T-cell (primary cell): ENCODE results near the gene IGSF5. TPM values are rescaled to one million over a fixed set of nuclear protein-coding genes. Genes with fewer than 3 reads are reported as not detected.
"Not testable (repeated sequence)": the region's sequence is repeated elsewhere in the genome, so short reads cannot be mapped to it uniquely, and the experiment has no call there.

Experiments used
- ATAC-seq, 4 experiments: fragments of 200-7000 bp in 3 of 4; fragments of 150-1000 bp in 1 of 4; cut with Tn5 transposase; replicated peaks in 1 of 4; 1 replicate in 3 of 4; 2 replicates in 1 of 4; pipeline ENCODE4 v1.10.0; 2021; ENCODE audit warnings: moderate library complexity in 3 of 4, mild to moderate bottlenecking in 2 of 4, moderate number of reproducible peaks in 1 of 4
- CTCF ChIA-PET, 2 donors: fragments of 300-600 bp; sonication (Branson Sonifier 250); formaldehyde crosslinking; loops; one replicate each; lab custom pipeline; 2022; ENCODE audit warnings: antibody characterized with exemption in 2 of 2; lab: Charles Lee
- POLR2A ChIA-PET, 2 donors: fragments of 300-600 bp; sonication (Branson Sonifier 250); formaldehyde crosslinking; loops; one replicate each; lab custom pipeline; 2022; ENCODE audit warnings: antibody characterized with exemption in 2 of 2; lab: Charles Lee
- DNase-seq, 35 experiments: peaks; one replicate each; pipeline versions ENCODE4 v3.0.0 to v3.0.0-alpha.2; 2013 to 2023
- H3K27ac ChIP-seq: one replicate; pipeline ENCODE4 v1.5.1; 2013; ENCODE audit warnings: low read length
- H3K27me3 ChIP-seq, 2 experiments: replicated peaks in 1 of 2; 1 replicate in 1 of 2; 2 replicates in 1 of 2; pipeline versions ENCODE4 v1.6.1 to v1.7.0; 2013; ENCODE audit warnings: low read length in 1 of 2, mixed read lengths in 1 of 2; ENCODE audit not compliant: control insufficient read depth in 2 of 2, insufficient read depth in 2 of 2; ENCODE audit errors: extremely low read depth in 1 of 2
- H3K36me3 ChIP-seq, 2 donors: 1 replicate in 1 of 2; 2 replicates in 1 of 2; pipeline versions ENCODE4 v1.6.1 to v1.7.0; 2013; ENCODE audit warnings: low read length in 1 of 2; ENCODE audit not compliant: control insufficient read depth in 2 of 2, insufficient read depth in 1 of 2; ENCODE audit errors: extremely low read depth in 1 of 2
- H3K4me1 ChIP-seq, 2 experiments: 1 replicate in 1 of 2; 2 replicates in 1 of 2; pipeline versions ENCODE4 v1.6.1 to v1.7.0; 2013; ENCODE audit warnings: low read length in 2 of 2, mixed read lengths in 1 of 2; ENCODE audit not compliant: insufficient read depth in 2 of 2, control insufficient read depth in 1 of 2; ENCODE audit errors: extremely low read depth in 1 of 2
- H3K4me3 ChIP-seq, 2 donors: 1 replicate in 1 of 2; 2 replicates in 1 of 2; pipeline versions ENCODE4 v1.5.1 to v1.7.0; 2013; ENCODE audit warnings: mild to moderate bottlenecking in 2 of 2, low read length in 1 of 2, moderate library complexity in 1 of 2; ENCODE audit not compliant: control insufficient read depth in 1 of 2; ENCODE audit errors: extremely low read depth in 1 of 2
- H3K9me3 ChIP-seq: 2 replicates; pipeline ENCODE4 v1.7.0; 2013
- H3K27ac Mint-ChIP-seq, 2 donors: one replicate each; pipeline ENCODE4 v1.8.0; 2020 to 2021; ENCODE audit warnings: mild to moderate bottlenecking in 2 of 2, mixed read lengths in 2 of 2
- H3K27me3 Mint-ChIP-seq, 2 donors: one replicate each; pipeline ENCODE4 v1.8.0; 2021 to 2022; ENCODE audit warnings: mixed read lengths in 2 of 2
- H3K36me3 Mint-ChIP-seq: one replicate; pipeline ENCODE4 v1.8.0; 2021; ENCODE audit warnings: mixed read lengths
- H3K4me1 Mint-ChIP-seq, 3 donors: one replicate each; pipeline ENCODE4 v1.8.0; 2020 to 2022; ENCODE audit warnings: mixed read lengths in 3 of 3, mild to moderate bottlenecking in 1 of 3
- H3K4me3 Mint-ChIP-seq, 3 donors: one replicate each; pipeline ENCODE4 v1.8.0; 2020 to 2022; ENCODE audit warnings: mild to moderate bottlenecking in 3 of 3, mixed read lengths in 3 of 3, moderate library complexity in 3 of 3
- H3K9me3 Mint-ChIP-seq, 3 donors: one replicate each; pipeline ENCODE4 v1.8.0; 2020 to 2022; ENCODE audit warnings: mixed read lengths in 3 of 3
- WGBS: methylation state at CpG from one replicate; pipeline ENCODE4 v1.1.5; 2013; ENCODE audit warnings: missing lambda C conversion rate; ENCODE audit not compliant: insufficient coverage; 5-methylcytosine and 5-hydroxymethylcytosine counted together
- total RNA-seq, 35 experiments: library from RNA in 6 of 35; stranded (reverse) in 6 of 35; fragments of 120-200 nt in 1 of 35; gene quantifications; one replicate each; pipeline versions ENCODE4 v1.2.1 to v1.2.4 and lab custom pipeline; 2013 to 2026

The IGSF5 gene
- total RNA-seq, 5 donors from 2014 or later (not counting 1 experiment from before 2014, with no cell fraction given), result not detected

- DNase-seq, result not testable (repeated sequence)
Observed at GRCh38 chr21:39742561-39742960, 2.4 kb upstream of the IGSF5 start.

GRCh38 chr21:39745332-39745731, 349 bp downstream of the IGSF5 start:
- H3K4me3 ChIP-seq, H3K27ac ChIP-seq, H3K4me1 Mint-ChIP-seq, H3K27ac Mint-ChIP-seq, DNase-seq, H3K36me3 Mint-ChIP-seq, H3K4me3 Mint-ChIP-seq, H3K4me1 ChIP-seq, POLR2A ChIA-PET, ATAC-seq, H3K27me3 Mint-ChIP-seq, H3K27me3 ChIP-seq, H3K36me3 ChIP-seq, H3K9me3 ChIP-seq, H3K9me3 Mint-ChIP-seq: not testable (repeated sequence)
- CTCF ChIA-PET, result interaction anchor here in 1 of 2 donors (0.6 kb wide), 1 partner anchor 29 kb away, joined by 4 read pairs; no protein-coding TSS in a partner anchor
- 89% methylated on average over 7 of the region's 8 CpGs for WGBS

More at GRCh38 chr21:39742561-39742960, 2.4 kb upstream of the IGSF5 start:
- CTCF ChIA-PET, H3K4me3 ChIP-seq, H3K27me3 Mint-ChIP-seq, H3K36me3 Mint-ChIP-seq, H3K27ac Mint-ChIP-seq, H3K27ac ChIP-seq, H3K9me3 Mint-ChIP-seq, H3K9me3 ChIP-seq, H3K27me3 ChIP-seq, H3K4me1 Mint-ChIP-seq, POLR2A ChIA-PET, H3K36me3 ChIP-seq, H3K4me3 Mint-ChIP-seq, H3K4me1 ChIP-seq, ATAC-seq: not testable (repeated sequence)
- WGBS, result 43% methylated on average over 1 of the region's 4 CpGs

GRCh38 chr21:39750670-39751069, 5.7 kb downstream of the IGSF5 start:
- 45% methylated on average over 8 of the region's 8 CpGs for WGBS
- POLR2A ChIA-PET, result no interaction called here

GRCh38 chr21:39754811-39755210, 9.8 kb downstream of the IGSF5 start:
- WGBS, result no CpG with 5 or more reads among the region's 3 CpGs
- Histone ChIP-seq H3K27ac (no peak overlapping the region), H3K36me3 (no peaks in the 10 kb centered on the region), H3K9me3 (no peaks in the 10 kb centered on the region), H3K4me3 (no peak overlapping the region), H3K4me1 (no peaks in the 10 kb centered on the region), H3K27me3 (peaks cover 0 to 3% of the 10 kb centered on the region in 2 experiments)
- ChIA-PET CTCF (interaction anchor here in 1 of 2 donors (0.6 kb wide), 1 partner anchor 39 kb away, joined by 4 read pairs; no protein-coding TSS in a partner anchor), POLR2A (no interaction called here)
- H3K4me3 Mint-ChIP-seq, result no peak overlapping the region
- no peaks in the 10 kb centered on the region for H3K36me3 Mint-ChIP-seq
- H3K9me3 Mint-ChIP-seq, result peaks cover 4 to 10% (median 4%) of the 10 kb centered on the region in 3 donors
- H3K4me1 Mint-ChIP-seq, result no peaks in the 10 kb centered on the region
- no peak overlapping the region for H3K27ac Mint-ChIP-seq
- H3K27me3 Mint-ChIP-seq, result peaks cover 0 to 7% of the 10 kb centered on the region in 2 donors
- DNase-seq, result no peak
- ATAC-seq, result no peak

More at GRCh38 chr21:39750670-39751069, 5.7 kb downstream of the IGSF5 start:
- H3K36me3 Mint-ChIP-seq, result no peaks in the 10 kb centered on the region
- no peaks in the 10 kb centered on the region for H3K36me3 ChIP-seq
- no peaks in the 10 kb centered on the region for H3K9me3 ChIP-seq
- no peak for ATAC-seq
- peaks cover 0 to 3% of the 10 kb centered on the region in 2 donors for H3K27me3 Mint-ChIP-seq
- H3K4me1 ChIP-seq, result no peaks in the 10 kb centered on the region
- CTCF ChIA-PET, result no interaction called here
- no peak overlapping the region for H3K27ac ChIP-seq
- H3K4me1 Mint-ChIP-seq, result no peaks in the 10 kb centered on the region
- H3K27ac Mint-ChIP-seq, result no peak overlapping the region
- H3K9me3 Mint-ChIP-seq, result peaks cover 0 to 13% (median 8%) of the 10 kb centered on the region in 3 donors
- DNase-seq, result no peak
- H3K27me3 ChIP-seq, result no peaks in the 10 kb centered on the region
- H3K4me3 ChIP-seq, result no peak overlapping the region
- no peak overlapping the region for H3K4me3 Mint-ChIP-seq

- H3K36me3 ChIP-seq, result no peaks in the 10 kb centered on the region
- ATAC-seq (no peak), DNase-seq (no peak)
- H3K27me3 ChIP-seq, result peaks cover 0 to 3% of the 10 kb centered on the region in 2 experiments
- H3K4me1 ChIP-seq, result no peaks in the 10 kb centered on the region
- H3K36me3 Mint-ChIP-seq, result no peaks in the 10 kb centered on the region
- H3K27ac ChIP-seq, result no peak overlapping the region
- peaks cover 4 to 10% (median 7%) of the 10 kb centered on the region in 3 donors for H3K9me3 Mint-ChIP-seq
- H3K4me3 Mint-ChIP-seq, result no peak overlapping the region
- H3K27me3 Mint-ChIP-seq, result peaks cover 0 to 7% of the 10 kb centered on the region in 2 donors
- ChIA-PET CTCF (no interaction called here), POLR2A (no interaction called here)
- H3K27ac Mint-ChIP-seq, result no peak overlapping the region
- H3K4me1 Mint-ChIP-seq, result no peaks in the 10 kb centered on the region
- no peak overlapping the region for H3K4me3 ChIP-seq
- H3K9me3 ChIP-seq, result no peaks in the 10 kb centered on the region
- WGBS, result 83% methylated on average over 8 of the region's 8 CpGs
Observed at GRCh38 chr21:39756285-39756684, 11.3 kb downstream of the IGSF5 start.

GRCh38 chr21:39763272-39763970, 18.4 kb downstream of the IGSF5 start:
- H3K9me3 ChIP-seq, result no peaks in the 10 kb centered on the region
- no peaks in the 10 kb centered on the region for H3K27me3 ChIP-seq
- ChIA-PET CTCF (no interaction called here), POLR2A (no interaction called here)
- no peak for ATAC-seq
- WGBS, result no CpG with 5 or more reads among the region's 12 CpGs
- H3K4me3 Mint-ChIP-seq, result no peak overlapping the region
- no peaks in the 10 kb centered on the region for H3K4me1 Mint-ChIP-seq
- H3K36me3 Mint-ChIP-seq, result no peaks in the 10 kb centered on the region
- no peaks in the 10 kb centered on the region for H3K36me3 ChIP-seq
- H3K27ac Mint-ChIP-seq, result no peak overlapping the region
- H3K9me3 Mint-ChIP-seq, result peaks cover 0 to 7% (median 2%) of the 10 kb centered on the region in 3 donors
- DNase-seq, result no peak
- peaks cover 0 to 5% of the 10 kb centered on the region in 2 donors for H3K27me3 Mint-ChIP-seq
- no peak overlapping the region for H3K27ac ChIP-seq
- no peaks in the 10 kb centered on the region for H3K4me1 ChIP-seq
- no peak overlapping the region for H3K4me3 ChIP-seq
